NCI-H510A treated with DMSO at 0.1 percent for 48 hours (cell line): Measurements from ENCODE around the gene CKAP2L.

Experiments
- DNase-seq: peaks from one replicate; lab custom pipeline; 2025; lab: John Stamatoyannopoulos, UW

Gene CKAP2L, protein sequence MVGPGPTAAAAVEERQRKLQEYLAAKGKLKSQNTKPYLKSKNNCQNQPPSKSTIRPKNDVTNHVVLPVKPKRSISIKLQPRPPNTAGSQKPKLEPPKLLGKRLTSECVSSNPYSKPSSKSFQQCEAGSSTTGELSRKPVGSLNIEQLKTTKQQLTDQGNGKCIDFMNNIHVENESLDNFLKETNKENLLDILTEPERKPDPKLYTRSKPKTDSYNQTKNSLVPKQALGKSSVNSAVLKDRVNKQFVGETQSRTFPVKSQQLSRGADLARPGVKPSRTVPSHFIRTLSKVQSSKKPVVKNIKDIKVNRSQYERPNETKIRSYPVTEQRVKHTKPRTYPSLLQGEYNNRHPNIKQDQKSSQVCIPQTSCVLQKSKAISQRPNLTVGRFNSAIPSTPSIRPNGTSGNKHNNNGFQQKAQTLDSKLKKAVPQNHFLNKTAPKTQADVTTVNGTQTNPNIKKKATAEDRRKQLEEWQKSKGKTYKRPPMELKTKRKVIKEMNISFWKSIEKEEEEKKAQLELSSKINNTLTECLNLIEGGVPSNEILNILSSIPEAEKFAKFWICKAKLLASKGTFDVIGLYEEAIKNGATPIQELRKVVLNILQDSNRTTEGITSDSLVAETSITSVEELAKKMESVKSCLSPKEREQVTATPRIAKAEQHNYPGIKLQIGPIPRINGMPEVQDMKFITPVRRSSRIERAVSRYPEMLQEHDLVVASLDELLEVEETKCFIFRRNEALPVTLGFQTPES

DNA sequence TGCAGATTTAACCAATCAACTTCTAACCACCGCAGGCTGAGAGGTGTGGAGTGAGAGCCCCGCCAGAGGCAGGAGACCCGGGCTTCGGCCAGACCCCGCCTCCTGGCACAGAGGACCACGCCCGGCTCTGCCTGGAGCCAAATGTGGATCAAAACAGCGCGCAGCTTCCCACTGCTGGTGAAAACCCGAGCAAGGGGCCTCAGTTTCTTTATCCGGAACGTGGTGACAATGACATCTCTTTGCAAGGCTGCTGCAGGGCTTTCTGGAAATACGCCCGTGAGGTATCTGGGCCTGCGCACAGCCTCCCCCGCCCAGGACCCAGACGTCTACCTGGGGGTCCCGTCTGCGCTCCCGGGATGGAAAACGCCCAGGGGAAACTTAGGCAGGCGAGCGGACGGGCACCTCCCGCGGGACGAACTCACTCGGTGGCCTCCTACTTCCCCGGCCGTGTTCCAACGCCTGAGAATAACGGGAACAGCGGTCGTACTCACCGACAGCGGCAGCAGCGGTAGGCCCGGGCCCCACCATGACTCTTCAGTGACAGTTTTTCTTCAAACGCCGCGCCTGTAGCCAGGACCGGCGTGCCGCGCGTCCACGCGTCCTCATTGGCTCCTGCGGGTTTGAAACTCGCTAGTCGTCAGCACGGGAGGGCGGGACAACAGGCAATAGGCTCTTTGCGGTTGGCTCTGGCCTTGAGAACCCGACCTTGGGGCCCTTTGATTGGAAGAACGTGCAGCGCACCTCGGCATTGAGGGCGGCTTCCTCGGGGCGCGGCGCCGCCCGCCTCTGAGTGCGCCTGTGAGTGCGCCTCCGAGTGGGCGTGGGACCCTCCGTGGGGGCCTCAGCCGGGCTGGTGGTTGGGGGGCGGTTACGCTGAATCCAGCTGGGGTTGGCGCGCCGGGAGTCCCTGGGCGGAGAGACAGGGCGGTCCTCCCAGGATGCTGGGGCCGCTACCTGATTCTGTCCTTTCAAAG, at the start of gene CKAP2L:
Gene CKAP2L, minus strand, starts transcription at position 539 of the 974 bp plus-strand sequence. Its CDS starts 11 bp downstream, at position 528.
- peak; percentile 96 for DNase-seq

GRCh38 chr2:112813280-112813966, 49.0 kb upstream of the CKAP2L start:
- no peak for DNase-seq

DNA sequence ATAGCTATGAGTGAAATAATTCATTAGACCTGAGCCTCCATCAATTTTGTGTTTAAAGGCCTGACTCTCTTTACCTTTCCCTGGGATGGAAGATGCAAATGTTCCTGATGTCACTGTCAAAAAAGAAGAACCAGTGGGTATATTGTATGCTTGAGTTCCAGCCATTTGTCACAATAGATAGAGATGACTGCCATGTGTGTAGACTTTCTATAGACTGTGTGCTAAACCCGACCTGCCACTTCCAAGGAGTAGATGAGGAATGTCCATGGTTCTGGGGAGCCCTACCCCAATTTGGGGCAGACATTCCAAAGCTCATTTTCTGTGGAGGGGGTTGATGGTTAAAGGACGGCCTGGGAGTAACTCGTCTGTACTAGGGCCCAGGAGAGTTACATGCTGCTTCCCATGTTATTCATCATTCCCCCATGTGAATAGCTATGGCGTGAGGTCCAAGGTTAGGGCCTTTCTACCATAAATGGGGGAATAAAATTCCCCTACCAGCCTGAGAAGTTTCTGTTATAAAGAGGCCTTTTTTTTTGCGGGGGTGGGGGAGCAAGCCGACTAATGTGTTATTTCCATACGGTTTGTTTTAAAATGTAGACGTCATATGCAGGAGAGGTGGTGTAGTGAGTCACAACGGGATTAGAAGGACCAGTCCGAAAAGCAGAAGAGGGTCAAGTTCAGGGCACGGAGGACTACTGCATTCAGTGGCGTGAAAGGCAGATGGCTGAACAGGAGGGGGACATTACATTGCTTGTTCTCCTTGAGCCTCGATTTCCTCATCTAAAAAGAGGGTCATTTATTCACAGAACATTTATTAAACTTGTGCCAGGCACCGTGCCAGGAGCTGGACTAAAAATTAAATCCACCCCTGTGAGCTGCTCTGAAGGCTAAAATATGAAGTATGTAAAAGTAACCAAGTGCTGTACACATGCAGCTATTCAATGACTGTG, 48.2 kb upstream of the CKAP2L start:
- DNase-seq, result no peak

DNA sequence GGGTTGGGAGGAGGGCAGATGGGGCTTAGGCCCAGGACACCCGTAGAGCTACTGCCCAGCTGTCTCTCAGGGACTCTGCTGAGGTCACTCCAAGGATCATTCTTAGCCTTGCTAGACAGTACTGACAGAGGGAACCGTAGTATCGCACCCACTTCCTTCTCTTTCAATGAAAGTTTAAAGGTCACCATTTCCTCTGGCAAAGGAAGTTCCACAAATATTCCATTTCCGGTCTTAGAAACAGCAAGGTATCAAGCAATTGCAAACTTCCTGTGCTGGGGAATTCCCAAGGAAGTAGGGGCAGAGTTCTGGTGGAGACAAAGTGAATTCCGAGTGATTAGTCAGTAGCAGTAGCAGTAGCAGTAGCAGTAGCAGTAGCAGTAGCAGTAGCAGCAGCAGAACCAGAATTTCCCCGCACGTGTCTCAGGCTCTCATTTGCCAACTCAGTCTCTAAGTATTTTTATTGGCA, 47.5 kb upstream of the CKAP2L start:
- DNase-seq, result no peak

GRCh38 chr2:112811276-112811831, 46.9 kb upstream of the CKAP2L start:
- no peak for DNase-seq

DNA sequence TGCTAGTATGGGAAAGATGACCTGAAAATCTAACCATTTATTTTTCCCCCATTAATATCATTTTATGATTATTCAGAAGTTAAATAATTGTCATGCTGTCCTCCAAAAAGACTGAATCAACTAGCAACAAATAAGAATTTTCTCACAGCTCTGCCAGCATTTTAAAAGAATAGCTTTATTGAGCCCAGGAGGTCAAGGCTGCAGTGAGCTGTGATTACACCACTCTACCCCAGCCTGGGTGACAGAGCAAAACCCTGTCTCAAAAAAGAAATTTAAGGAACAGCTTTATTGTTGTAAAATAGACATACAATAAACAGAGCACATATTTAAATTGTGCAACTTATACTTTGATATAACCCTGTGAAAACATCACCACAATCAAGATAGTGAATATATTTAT, 44.7 kb upstream of the CKAP2L start:
- DNase-seq, result no peak

DNA sequence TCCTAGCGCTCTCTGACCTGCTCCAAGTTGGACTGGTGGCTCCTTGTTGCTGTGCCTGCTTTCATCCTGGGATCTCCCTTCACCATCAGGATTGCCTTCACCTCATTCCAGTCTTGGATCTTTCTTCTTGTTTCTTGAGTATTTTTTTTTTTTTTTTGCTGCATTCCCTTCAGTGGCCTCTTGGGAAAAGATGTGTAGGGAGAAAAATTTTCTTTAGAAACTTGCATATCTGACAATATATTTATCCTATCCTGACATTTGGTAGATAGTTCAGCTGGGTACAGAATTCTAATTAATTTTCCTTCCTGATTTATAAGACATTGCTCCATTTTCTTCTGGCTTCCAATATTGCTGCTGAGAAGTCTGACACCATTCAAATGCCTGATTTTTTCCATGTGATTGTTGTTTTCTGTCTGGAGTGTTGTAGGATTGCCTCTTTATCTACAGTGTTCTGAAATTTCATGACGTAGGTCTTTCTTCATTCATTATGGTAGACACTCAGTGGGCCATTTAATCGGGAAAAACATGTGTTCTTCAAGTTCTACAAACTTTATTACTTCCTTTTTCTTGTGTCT, 42.9 kb upstream of the CKAP2L start:
- DNase-seq, result no peak

GRCh38 chr2:112805542-112805941, 41.1 kb upstream of the CKAP2L start:
- no peak for DNase-seq

DNA sequence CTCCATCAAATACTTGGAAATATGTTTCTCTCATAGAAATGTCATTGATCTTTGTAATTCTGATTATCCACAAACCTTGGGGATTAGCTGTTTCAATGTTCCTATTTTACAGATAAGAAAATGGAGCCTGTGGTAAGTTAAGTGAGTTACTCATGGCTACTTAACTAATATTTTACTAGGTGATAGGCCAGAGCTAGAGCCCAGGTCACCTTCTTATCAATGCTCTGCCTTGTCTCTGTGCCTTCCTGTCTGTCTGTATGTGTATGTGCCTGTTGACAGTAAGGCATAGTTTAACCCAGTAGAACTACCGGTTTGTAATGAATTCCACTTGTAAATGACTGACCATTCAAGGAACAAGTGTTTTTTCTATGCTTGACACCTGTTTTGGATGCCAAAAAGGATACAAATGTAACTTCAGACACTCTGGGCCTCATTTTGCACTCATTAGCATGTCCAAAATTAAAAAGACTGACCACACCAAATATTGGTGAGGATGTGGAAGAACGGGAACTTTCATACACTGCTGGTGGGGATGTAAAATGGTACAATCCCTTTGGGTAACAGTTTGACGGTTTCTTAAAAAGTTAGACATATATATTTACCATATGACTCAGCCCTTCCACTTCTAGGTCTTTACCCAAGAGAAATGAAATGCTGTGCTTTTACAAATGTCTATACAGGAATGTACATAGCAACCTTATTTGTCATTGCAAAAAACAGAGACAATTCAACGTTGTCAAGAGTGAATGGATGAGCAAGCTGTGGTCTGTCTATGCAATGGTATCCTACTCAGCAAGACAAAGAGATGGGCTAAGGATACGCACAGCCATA, 39.5 kb upstream of the CKAP2L start:
- no peak for DNase-seq

DNA sequence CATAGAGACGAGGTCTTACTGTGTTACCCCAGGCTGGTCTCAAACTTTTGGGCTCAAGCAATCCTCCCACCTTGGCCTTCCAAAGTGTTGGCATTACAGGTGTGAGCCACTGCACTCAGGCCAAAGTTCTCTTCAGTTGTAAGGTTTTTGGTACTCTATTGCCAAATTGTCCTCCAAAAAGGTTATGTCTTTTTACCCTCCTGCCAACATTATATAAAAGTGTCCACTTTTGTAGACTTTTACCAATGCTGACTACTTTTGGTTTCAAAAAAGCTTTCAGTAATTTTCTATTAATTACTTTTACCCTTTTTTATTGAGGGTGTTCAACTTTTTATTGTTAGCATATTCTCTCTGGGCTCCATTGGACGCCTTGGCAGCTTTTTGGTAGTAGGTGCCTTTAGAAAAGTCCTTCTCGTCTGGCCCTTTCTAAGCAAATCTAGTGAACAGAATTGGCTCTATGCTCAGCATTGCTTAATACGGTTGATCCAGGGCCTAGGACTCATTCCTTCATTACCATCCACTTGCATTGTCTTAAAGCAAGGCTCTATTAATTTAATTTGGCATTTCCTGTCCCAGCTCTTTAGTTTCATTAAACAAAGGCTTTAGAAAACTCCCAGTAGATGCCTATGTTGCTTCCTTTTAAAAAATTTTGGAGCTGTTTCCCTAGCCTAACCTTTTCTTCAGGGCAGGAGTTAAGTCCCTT, 36.6 kb upstream of the CKAP2L start:
- DNase-seq, result no peak

GRCh38 chr2:112798979-112799975, 34.9 kb upstream of the CKAP2L start:
- DNase-seq, result no peak

GRCh38 chr2:112796486-112796885, 32.1 kb upstream of the CKAP2L start:
- DNase-seq, result no peak

DNA sequence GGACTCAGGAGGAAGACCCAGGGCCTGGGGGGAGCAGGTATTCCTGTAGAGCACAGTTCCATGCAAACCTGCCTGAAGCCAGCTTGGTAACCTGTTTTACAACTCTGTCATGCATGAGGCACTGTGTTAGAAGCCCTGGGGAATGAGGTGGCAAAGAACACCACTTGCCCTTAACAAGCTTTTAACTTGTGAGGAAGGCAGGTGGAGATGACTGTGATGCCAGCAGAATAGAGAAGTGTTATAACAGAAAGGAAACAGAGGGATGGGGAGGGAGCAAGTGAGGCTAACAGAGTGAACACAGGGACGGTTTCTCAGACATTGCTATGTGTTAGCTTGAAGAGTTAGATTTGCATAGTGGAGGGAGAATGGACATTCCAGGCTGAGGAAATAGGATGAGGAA, 31.4 kb upstream of the CKAP2L start:
- peak; percentile 39 for DNase-seq

- DNase-seq, result no peak
Measured at GRCh38 chr2:112794841-112795240, 30.4 kb upstream of the CKAP2L start.

DNA sequence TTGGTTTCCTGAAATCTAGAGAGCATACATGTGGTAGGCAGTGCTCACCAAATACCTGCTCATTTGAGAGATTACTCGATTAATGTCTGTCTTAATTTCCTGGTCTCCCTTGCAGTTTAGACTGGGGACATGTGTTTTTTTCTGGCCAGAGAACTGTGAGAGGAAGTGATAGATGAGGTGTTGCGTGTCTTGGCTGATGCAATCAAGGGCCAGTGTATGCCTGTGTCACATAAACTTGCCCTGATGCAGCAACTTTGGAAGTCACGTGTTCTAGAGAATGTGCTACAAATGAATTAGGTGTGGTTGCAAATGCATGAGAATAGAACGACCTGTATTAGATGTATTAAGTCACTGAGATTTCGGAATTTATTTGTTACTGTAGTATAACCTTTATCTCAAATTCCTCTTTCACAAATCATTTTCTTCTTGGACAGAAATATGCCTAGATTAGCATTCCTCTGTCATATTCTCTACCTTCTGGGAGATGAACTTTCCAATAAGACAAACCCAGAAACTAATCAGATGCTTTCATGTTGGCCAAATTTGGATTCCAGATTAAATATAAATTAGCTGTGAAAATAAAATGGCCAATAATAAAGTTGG, 29.8 kb upstream of the CKAP2L start:
- no peak for DNase-seq

GRCh38 chr2:112793449-112793978, 29.1 kb upstream of the CKAP2L start:
- no peak for DNase-seq
